ENCODE data around the gene TRMT13. TPM values are rescaled to one million over a fixed set of nuclear protein-coding genes. Genes with fewer than 3 reads are reported as not detected.
A peak's percentile ranks its signal among the peaks of the same experiment; 100 is the strongest.

Gene TRMT13
- total and polyA plus RNA-seq, 9 of the 15 experiments (the other 6 are each of a cell fraction or from before 2014, with no cell fraction given), result 18.7 to 33.0 (median 28.9) TPM

DNA sequence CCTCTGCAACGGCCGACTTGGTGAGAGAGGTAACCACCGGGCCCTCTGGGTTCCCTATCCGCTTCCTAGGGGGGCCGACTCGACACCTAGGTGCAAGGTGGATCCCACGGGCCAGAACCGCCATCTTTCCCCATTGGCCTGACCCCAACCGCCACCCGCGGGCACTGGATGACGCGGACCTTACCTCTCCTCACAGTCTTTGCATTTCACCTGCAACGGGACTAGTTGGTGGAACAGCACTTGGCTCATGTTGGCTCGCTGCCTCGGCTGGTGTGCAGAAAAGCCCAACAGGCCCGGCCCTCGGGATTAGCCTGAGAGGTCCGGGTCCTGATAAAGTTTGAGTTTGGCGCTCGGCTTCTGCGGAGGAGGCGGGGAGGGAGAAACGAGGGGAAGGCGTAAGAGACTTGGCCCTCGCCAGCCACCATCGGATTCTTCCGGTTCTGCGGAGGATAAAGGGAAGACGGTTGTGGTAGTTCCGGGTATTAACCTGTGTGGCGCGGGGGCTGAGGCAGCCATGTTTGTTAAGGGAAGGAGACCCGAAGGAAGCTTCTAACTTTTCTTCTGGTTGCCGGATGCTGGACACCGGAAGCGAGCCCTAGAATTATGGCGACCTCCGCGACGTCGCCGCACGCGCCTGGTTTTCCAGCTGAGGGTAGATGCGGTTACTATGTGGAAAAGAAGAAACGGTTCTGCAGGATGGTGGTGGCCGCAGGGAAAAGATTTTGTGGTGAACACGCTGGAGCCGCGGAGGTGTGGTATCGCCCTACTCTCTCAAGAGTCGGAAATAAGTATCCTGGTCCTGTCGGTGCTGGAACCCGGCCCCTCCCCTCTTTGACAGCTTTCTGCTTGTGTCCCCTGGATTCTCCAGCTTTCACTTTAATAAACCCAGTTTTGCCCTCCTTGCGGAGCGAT lies at the start of gene TRMT13, which contains the start of gene SASS6 (continued):
- TF ChIP-seq, protein P1, sequence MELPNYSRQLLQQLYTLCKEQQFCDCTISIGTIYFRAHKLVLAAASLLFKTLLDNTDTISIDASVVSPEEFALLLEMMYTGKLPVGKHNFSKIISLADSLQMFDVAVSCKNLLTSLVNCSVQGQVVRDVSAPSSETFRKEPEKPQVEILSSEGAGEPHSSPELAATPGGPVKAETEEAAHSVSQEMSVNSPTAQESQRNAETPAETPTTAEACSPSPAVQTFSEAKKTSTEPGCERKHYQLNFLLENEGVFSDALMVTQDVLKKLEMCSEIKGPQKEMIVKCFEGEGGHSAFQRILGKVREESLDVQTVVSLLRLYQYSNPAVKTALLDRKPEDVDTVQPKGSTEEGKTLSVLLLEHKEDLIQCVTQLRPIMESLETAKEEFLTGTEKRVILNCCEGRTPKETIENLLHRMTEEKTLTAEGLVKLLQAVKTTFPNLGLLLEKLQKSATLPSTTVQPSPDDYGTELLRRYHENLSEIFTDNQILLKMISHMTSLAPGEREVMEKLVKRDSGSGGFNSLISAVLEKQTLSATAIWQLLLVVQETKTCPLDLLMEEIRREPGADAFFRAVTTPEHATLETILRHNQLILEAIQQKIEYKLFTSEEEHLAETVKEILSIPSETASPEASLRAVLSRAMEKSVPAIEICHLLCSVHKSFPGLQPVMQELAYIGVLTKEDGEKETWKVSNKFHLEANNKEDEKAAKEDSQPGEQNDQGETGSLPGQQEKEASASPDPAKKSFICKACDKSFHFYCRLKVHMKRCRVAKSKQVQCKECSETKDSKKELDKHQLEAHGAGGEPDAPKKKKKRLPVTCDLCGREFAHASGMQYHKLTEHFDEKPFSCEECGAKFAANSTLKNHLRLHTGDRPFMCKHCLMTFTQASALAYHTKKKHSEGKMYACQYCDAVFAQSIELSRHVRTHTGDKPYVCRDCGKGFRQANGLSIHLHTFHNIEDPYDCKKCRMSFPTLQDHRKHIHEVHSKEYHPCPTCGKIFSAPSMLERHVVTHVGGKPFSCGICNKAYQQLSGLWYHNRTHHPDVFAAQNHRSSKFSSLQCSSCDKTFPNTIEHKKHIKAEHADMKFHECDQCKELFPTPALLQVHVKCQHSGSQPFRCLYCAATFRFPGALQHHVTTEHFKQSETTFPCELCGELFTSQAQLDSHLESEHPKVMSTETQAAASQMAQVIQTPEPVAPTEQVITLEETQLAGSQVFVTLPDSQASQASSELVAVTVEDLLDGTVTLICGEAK (IDR thresholded peaks at IDR 0.05), result peak; percentile 97
- TF ChIP-seq, protein P1 (CRISPR knock-in tag; IDR thresholded peaks at IDR 0.05), result peak; percentile 79; the same call in 1 of the 2 replicates
- TF ChIP-seq GTF2E2 (tag; IDR thresholded peaks at IDR 0.05), result 0 out of 2 replicates have a peak, but pooled peaks have one; percentile 12
- no peak for TF ChIP-seq ZNF584 (CRISPR knock-in tag; IDR thresholded peaks at IDR 0.05; ENCODE audit: low read depth)
- peak; percentile 54; the same call in 1 of the 2 replicates for TF ChIP-seq OTX1 (CRISPR knock-in tag; IDR thresholded peaks at IDR 0.05)
- no peak for TF ChIP-seq FOXJ3 (CRISPR knock-in tag; IDR thresholded peaks at IDR 0.05)
- TF ChIP-seq ZNF444 (CRISPR knock-in tag; IDR thresholded peaks at IDR 0.05), result no peak
- no peak for TF ChIP-seq ZNF695 (CRISPR knock-in tag; IDR thresholded peaks at IDR 0.05)
- no peak for TF ChIP-seq ARHGAP35 (IDR thresholded peaks at IDR 0.05; ENCODE audit: partially characterized antibody)
- TF ChIP-seq KLF6 (CRISPR knock-in tag; IDR thresholded peaks at IDR 0.05; ENCODE audit: borderline replicate concordance), result no peak
- TF ChIP-seq SRF (CRISPR knock-in tag; IDR thresholded peaks at IDR 0.05), result peak in 1 of 2 experiments; percentile 58; a peak in 1 of 4 replicates
- no peak for TF ChIP-seq CBX8 (IDR thresholded peaks at IDR 0.05; ENCODE audit: borderline replicate concordance, extremely low read depth, low read depth, low read length, poor library complexity, severe bottlenecking)
- TF ChIP-seq NFE2L1 (tag; IDR thresholded peaks at IDR 0.05; ENCODE audit: borderline replicate concordance, low read depth), result no peak
- no peak for TF ChIP-seq ZNF316 (IDR thresholded peaks at IDR 0.05)
- TF ChIP-seq BMI1 (IDR thresholded peaks at IDR 0.05; ENCODE audit: low read length), result no peak

All from K562 (cell line).